T-helper 17 cell (primary cell): Measurements from ENCODE around the gene LOXL4. TPM values are rescaled to one million over a fixed set of nuclear protein-coding genes. Genes with fewer than 3 reads are reported as not detected.

Experiments
- ATAC-seq: fragments of 150-1000 bp; cut with Tn5 transposase; 2 replicates; pipeline ENCODE4 v1.10.0; 2021; ENCODE audit warnings: mild to moderate bottlenecking, moderate library complexity
- DNase-seq, 3 donors: peaks; one replicate each; pipeline versions ENCODE4 v3.0.0 to v3.0.0-alpha.2; 2020 to 2021
- H3K9me3 ChIP-seq: one replicate; pipeline ENCODE4 v1.7.0; 2013; ENCODE audit warnings: low read length, mild to moderate bottlenecking; ENCODE audit not compliant: control insufficient read depth, poor library complexity, severe bottlenecking
- H3K27ac Mint-ChIP-seq: one replicate; pipeline ENCODE4 v1.8.0; 2022; ENCODE audit warnings: mild to moderate bottlenecking, moderate library complexity, mixed read lengths
- H3K27me3 Mint-ChIP-seq: one replicate; pipeline ENCODE4 v1.8.0; 2022; ENCODE audit warnings: mixed read lengths
- H3K36me3 Mint-ChIP-seq: one replicate; pipeline ENCODE4 v1.8.0; 2022; ENCODE audit warnings: low read depth, mixed read lengths
- H3K4me1 Mint-ChIP-seq: one replicate; pipeline ENCODE4 v1.8.0; 2022; ENCODE audit warnings: mild to moderate bottlenecking, mixed read lengths
- H3K4me3 Mint-ChIP-seq: one replicate; pipeline ENCODE4 v1.8.0; 2022; ENCODE audit warnings: mild to moderate bottlenecking, moderate library complexity, mixed read lengths
- total RNA-seq, 4 donors: library from RNA in 2 of 4; stranded (reverse) in 2 of 4; gene quantifications; one replicate each; pipeline ENCODE4 v1.2.3 and lab custom pipeline; 2022 to 2026

LOXL4 gene
- total RNA-seq, 2 donors from 2014 or later = not detected

DNA sequence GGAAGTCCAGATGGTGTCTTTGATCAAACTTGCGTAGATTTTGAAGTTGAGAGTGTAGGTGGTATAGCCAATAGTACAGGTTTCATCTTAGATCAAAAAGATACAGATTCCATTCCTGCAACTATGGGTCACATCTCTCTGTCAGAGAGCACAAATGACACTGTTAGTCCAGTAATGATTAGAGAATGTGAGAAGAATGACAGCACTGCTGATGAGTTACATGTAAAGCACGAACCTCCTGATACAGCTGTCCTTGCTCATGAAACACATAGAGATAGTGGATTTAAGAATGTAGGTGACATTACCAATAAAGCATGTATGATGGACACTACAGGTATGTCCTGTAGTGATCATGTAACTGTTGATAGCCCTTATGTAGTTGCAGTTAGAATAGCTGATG, 59.1 kb downstream of the LOXL4 start:
- H3K27ac Mint-ChIP-seq = peak overlapping the region; percentile 24
- peaks cover 26% of the 10 kb centered on the region for H3K4me1 Mint-ChIP-seq
- peaks cover 19% of the 10 kb centered on the region for H3K36me3 Mint-ChIP-seq
- DNase-seq = no peak
- H3K27me3 Mint-ChIP-seq = no peaks in the 10 kb centered on the region
- H3K4me3 Mint-ChIP-seq = no peak overlapping the region
- ATAC-seq = no peak
- no peaks in the 10 kb centered on the region for H3K9me3 ChIP-seq

DNA sequence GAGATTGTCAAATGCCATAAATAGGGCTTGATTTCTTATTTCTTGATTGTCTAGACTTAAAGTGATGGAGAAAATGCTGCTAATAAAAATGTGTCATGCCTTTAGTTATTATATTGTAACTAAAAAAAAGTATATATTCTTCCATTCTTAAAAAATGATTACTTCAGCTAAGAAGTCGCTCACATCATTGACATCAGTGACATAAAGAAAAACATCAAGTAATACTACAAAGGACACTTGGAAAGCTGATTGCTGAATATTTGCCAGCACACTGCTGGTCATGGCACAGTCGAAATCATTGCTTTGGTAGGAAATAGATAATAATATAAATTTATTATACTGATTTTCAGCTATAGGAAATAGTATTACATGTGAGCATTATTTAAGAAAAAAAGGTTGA, 62.6 kb downstream of the LOXL4 start:
- Mint-ChIP-seq H3K4me1 (peaks cover 9% of the 10 kb centered on the region), H3K27me3 (no peaks in the 10 kb centered on the region), H3K4me3 (no peak overlapping the region), H3K36me3 (peaks cover 15% of the 10 kb centered on the region), H3K27ac (no peak overlapping the region)
- H3K9me3 ChIP-seq = no peaks in the 10 kb centered on the region
- DNase-seq (no peak), ATAC-seq (no peak)

GRCh38 chr10:98202378-98202777, 65.6 kb downstream of the LOXL4 start:
- H3K9me3 ChIP-seq = no peaks in the 10 kb centered on the region
- no peaks in the 10 kb centered on the region for H3K27me3 Mint-ChIP-seq
- no peak overlapping the region for H3K27ac Mint-ChIP-seq
- H3K4me3 Mint-ChIP-seq = no peak overlapping the region
- ATAC-seq (no peak), DNase-seq (no peak)
- H3K36me3 Mint-ChIP-seq = peaks cover 4% of the 10 kb centered on the region
- H3K4me1 Mint-ChIP-seq = peaks cover 14% of the 10 kb centered on the region

DNA sequence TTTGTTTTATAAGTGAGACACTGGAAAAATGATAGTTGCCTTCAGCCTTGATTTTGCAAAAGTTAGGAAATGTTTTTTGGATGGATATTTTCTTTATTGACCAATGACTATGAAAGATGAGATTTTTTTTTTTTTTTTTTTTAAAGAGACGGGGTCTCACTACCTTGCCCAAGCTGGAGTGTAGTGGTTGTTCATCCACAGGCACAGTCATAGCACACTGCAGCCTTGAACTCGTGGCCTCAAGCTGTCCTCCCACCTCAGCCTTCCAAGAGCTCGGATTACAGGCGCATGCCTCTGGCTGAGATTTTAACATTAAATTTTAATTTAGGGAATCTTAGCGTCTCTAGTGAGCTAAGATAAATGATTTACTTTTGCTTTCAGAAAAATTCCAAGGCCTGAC, 66.2 kb downstream of the LOXL4 start:
- Mint-ChIP-seq H3K4me3 (no peak overlapping the region), H3K27ac (no peak overlapping the region), H3K4me1 (peaks cover 16% of the 10 kb centered on the region), H3K27me3 (no peaks in the 10 kb centered on the region), H3K36me3 (peaks cover 4% of the 10 kb centered on the region)
- no peaks in the 10 kb centered on the region for H3K9me3 ChIP-seq
- no peak for ATAC-seq
- no peak for DNase-seq

Other genes starting within 250 kb of the LOXL4 start
- not detected for gene CRTAC1, start 237.6 kb downstream of the LOXL4 start, total RNA-seq
- gene R3HCC1L, start 133.5 kb downstream of the LOXL4 start, total RNA-seq = 10 to 100 TPM; 21.7 to 23.3 TPM
- 10 to 100 TPM; 21.5 to 25.4 TPM for gene PYROXD2, start 147.0 kb upstream of the LOXL4 start, total RNA-seq
- gene HPS1, start 178.7 kb upstream of the LOXL4 start, total RNA-seq = 10 to 100 TPM; 76.5 to 79.3 TPM